ENCODE measurements around the gene SBNO2.

The SBNO2 gene

GRCh38 chr19:1149259-1150045 lies 24.6 kb downstream of the SBNO2 start:
- Histone ChIP-seq H3K4me3 (ENCODE audit: low read length in 2 of 2) (no peak overlapping the region), H3K4me1 (ENCODE audit: control insufficient read depth, insufficient read depth, low read length) (peaks cover 4% of the 10 kb centered on the region), H3K9me3 (ENCODE audit: control insufficient read depth in 2 of 2, low read length in 2 of 2) (no peaks in the 10 kb centered on the region), H3K27me3 (ENCODE audit: control insufficient read depth in 1 of 2, insufficient read depth in 2 of 2, low read length in 2 of 2) (no peaks in the 10 kb centered on the region), H3K36me3 (ENCODE audit: control insufficient read depth in 2 of 2, insufficient read depth in 2 of 2, low read length in 2 of 2) (peaks cover 0 to 7% of the 10 kb centered on the region in 2 donors), H3K27ac (ENCODE audit: low read length) (no peak overlapping the region), H3K9ac (ENCODE audit: low read length in 2 of 2) (no peak overlapping the region)

GRCh38 chr19:1147934-1148549 lies 26.0 kb downstream of the SBNO2 start:
- H3K27me3 ChIP-seq (ENCODE audit: control insufficient read depth in 1 of 2, insufficient read depth in 2 of 2, low read length in 2 of 2) = no peaks in the 10 kb centered on the region
- H3K4me1 ChIP-seq (ENCODE audit: control insufficient read depth, insufficient read depth, low read length) = peaks cover 3% of the 10 kb centered on the region
- no peak overlapping the region for H3K9ac ChIP-seq (ENCODE audit: low read length in 2 of 2)
- H3K27ac ChIP-seq (ENCODE audit: low read length) = no peak overlapping the region
- H3K4me3 ChIP-seq (ENCODE audit: low read length in 2 of 2) = no peak overlapping the region
- peaks cover 2 to 8% of the 10 kb centered on the region in 2 donors for H3K36me3 ChIP-seq (ENCODE audit: control insufficient read depth in 2 of 2, insufficient read depth in 2 of 2, low read length in 2 of 2)
- H3K9me3 ChIP-seq (ENCODE audit: control insufficient read depth in 2 of 2, low read length in 2 of 2) = no peaks in the 10 kb centered on the region

- Histone ChIP-seq H3K27ac (ENCODE audit: low read length) (no peak overlapping the region), H3K4me1 (ENCODE audit: control insufficient read depth, insufficient read depth, low read length) (peaks cover 3% of the 10 kb centered on the region), H3K27me3 (ENCODE audit: control insufficient read depth in 1 of 2, insufficient read depth in 2 of 2, low read length in 2 of 2) (no peaks in the 10 kb centered on the region), H3K36me3 (ENCODE audit: control insufficient read depth in 2 of 2, insufficient read depth in 2 of 2, low read length in 2 of 2) (peaks cover 5 to 10% of the 10 kb centered on the region in 2 donors), H3K4me3 (ENCODE audit: low read length in 2 of 2) (no peak overlapping the region), H3K9me3 (ENCODE audit: control insufficient read depth in 2 of 2, low read length in 2 of 2) (no peaks in the 10 kb centered on the region), H3K9ac (ENCODE audit: low read length in 2 of 2) (no peak overlapping the region)
Observed at GRCh38 chr19:1146858-1147780, 26.9 kb downstream of the SBNO2 start.

- no peak overlapping the region for H3K27ac ChIP-seq (ENCODE audit: low read length)
- peaks cover 5 to 8% of the 10 kb centered on the region in 2 donors for H3K36me3 ChIP-seq (ENCODE audit: control insufficient read depth in 2 of 2, insufficient read depth in 2 of 2, low read length in 2 of 2)
- H3K9me3 ChIP-seq (ENCODE audit: control insufficient read depth in 2 of 2, low read length in 2 of 2) = no peaks in the 10 kb centered on the region
- no peak overlapping the region for H3K4me3 ChIP-seq (ENCODE audit: low read length in 2 of 2)
- no peaks in the 10 kb centered on the region for H3K27me3 ChIP-seq (ENCODE audit: control insufficient read depth in 1 of 2, insufficient read depth in 2 of 2, low read length in 2 of 2)
- H3K4me1 ChIP-seq (ENCODE audit: control insufficient read depth, insufficient read depth, low read length) = peaks cover 3% of the 10 kb centered on the region
- H3K9ac ChIP-seq (ENCODE audit: low read length in 2 of 2) = no peak overlapping the region
Observed at GRCh38 chr19:1146412-1146699, 27.7 kb downstream of the SBNO2 start.

GRCh38 chr19:1145635-1146411 lies 28.2 kb downstream of the SBNO2 start:
- Histone ChIP-seq H3K27ac (ENCODE audit: low read length) (no peak overlapping the region), H3K27me3 (ENCODE audit: control insufficient read depth in 1 of 2, insufficient read depth in 2 of 2, low read length in 2 of 2) (no peaks in the 10 kb centered on the region), H3K4me3 (ENCODE audit: low read length in 2 of 2) (no peak overlapping the region), H3K4me1 (ENCODE audit: control insufficient read depth, insufficient read depth, low read length) (peaks cover 3% of the 10 kb centered on the region), H3K9me3 (ENCODE audit: control insufficient read depth in 2 of 2, low read length in 2 of 2) (no peaks in the 10 kb centered on the region), H3K36me3 (ENCODE audit: control insufficient read depth in 2 of 2, insufficient read depth in 2 of 2, low read length in 2 of 2) (peaks cover 5 to 8% of the 10 kb centered on the region in 2 donors), H3K9ac (ENCODE audit: low read length in 2 of 2) (no peak overlapping the region)

- no peaks in the 10 kb centered on the region for H3K27me3 ChIP-seq (ENCODE audit: control insufficient read depth in 1 of 2, insufficient read depth in 2 of 2, low read length in 2 of 2)
- no peak overlapping the region for H3K27ac ChIP-seq (ENCODE audit: low read length)
- no peaks in the 10 kb centered on the region for H3K4me1 ChIP-seq (ENCODE audit: control insufficient read depth, insufficient read depth, low read length)
- no peak overlapping the region for H3K9ac ChIP-seq (ENCODE audit: low read length in 2 of 2)
- no peaks in the 10 kb centered on the region for H3K9me3 ChIP-seq (ENCODE audit: control insufficient read depth in 2 of 2, low read length in 2 of 2)
- peaks cover 5 to 8% of the 10 kb centered on the region in 2 donors for H3K36me3 ChIP-seq (ENCODE audit: control insufficient read depth in 2 of 2, insufficient read depth in 2 of 2, low read length in 2 of 2)
- H3K4me3 ChIP-seq (ENCODE audit: low read length in 2 of 2) = no peak overlapping the region
Observed at GRCh38 chr19:1144741-1145140, 29.3 kb downstream of the SBNO2 start.

- no peaks in the 10 kb centered on the region for H3K9me3 ChIP-seq (ENCODE audit: control insufficient read depth in 2 of 2, low read length in 2 of 2)
- no peak overlapping the region for H3K9ac ChIP-seq (ENCODE audit: low read length in 2 of 2)
- no peak overlapping the region for H3K4me3 ChIP-seq (ENCODE audit: low read length in 2 of 2)
- H3K36me3 ChIP-seq (ENCODE audit: control insufficient read depth in 2 of 2, insufficient read depth in 2 of 2, low read length in 2 of 2) = peaks cover 5 to 8% of the 10 kb centered on the region in 2 donors
- no peaks in the 10 kb centered on the region for H3K27me3 ChIP-seq (ENCODE audit: control insufficient read depth in 1 of 2, insufficient read depth in 2 of 2, low read length in 2 of 2)
- H3K27ac ChIP-seq (ENCODE audit: low read length) = no peak overlapping the region
- no peaks in the 10 kb centered on the region for H3K4me1 ChIP-seq (ENCODE audit: control insufficient read depth, insufficient read depth, low read length)
Observed at GRCh38 chr19:1143828-1144399, 30.2 kb downstream of the SBNO2 start.

- Histone ChIP-seq H3K36me3 (ENCODE audit: control insufficient read depth in 2 of 2, insufficient read depth in 2 of 2, low read length in 2 of 2) (peaks cover 5 to 8% of the 10 kb centered on the region in 2 donors), H3K27ac (ENCODE audit: low read length) (no peak overlapping the region), H3K4me1 (ENCODE audit: control insufficient read depth, insufficient read depth, low read length) (no peaks in the 10 kb centered on the region), H3K4me3 (ENCODE audit: low read length in 2 of 2) (no peak overlapping the region), H3K9ac (ENCODE audit: low read length in 2 of 2) (no peak overlapping the region), H3K27me3 (ENCODE audit: control insufficient read depth in 1 of 2, insufficient read depth in 2 of 2, low read length in 2 of 2) (no peaks in the 10 kb centered on the region), H3K9me3 (ENCODE audit: control insufficient read depth in 2 of 2, low read length in 2 of 2) (no peaks in the 10 kb centered on the region)
Observed at GRCh38 chr19:1141944-1142343, 32.1 kb downstream of the SBNO2 start.

- Histone ChIP-seq H3K27ac (ENCODE audit: low read length) (no peak overlapping the region), H3K36me3 (ENCODE audit: control insufficient read depth in 2 of 2, insufficient read depth in 2 of 2, low read length in 2 of 2) (peaks cover 4 to 5% of the 10 kb centered on the region in 2 donors), H3K9me3 (ENCODE audit: control insufficient read depth in 2 of 2, low read length in 2 of 2) (no peaks in the 10 kb centered on the region), H3K9ac (ENCODE audit: low read length in 2 of 2) (no peak overlapping the region), H3K4me3 (ENCODE audit: low read length in 2 of 2) (no peak overlapping the region), H3K27me3 (ENCODE audit: control insufficient read depth in 1 of 2, insufficient read depth in 2 of 2, low read length in 2 of 2) (no peaks in the 10 kb centered on the region), H3K4me1 (ENCODE audit: control insufficient read depth, insufficient read depth, low read length) (peaks cover 6% of the 10 kb centered on the region)
Observed at GRCh38 chr19:1140272-1141027, 33.6 kb downstream of the SBNO2 start.

Data from stomach smooth muscle (tissue), 2 donors.